A204.1 (cell line): ENCODE measurements around the gene IL7R.
"Not testable (repeated sequence)": the region's sequence is repeated elsewhere in the genome, so short reads cannot be mapped to it uniquely, and the experiment has no call there.

ENCODE experiments used
- FAIRE-seq: peaks from 2 replicates; lab custom pipeline; 2012; peaks lifted over from hg19 to GRCh38; lab: Jason Lieb, UNC

The IL7R gene

DNA sequence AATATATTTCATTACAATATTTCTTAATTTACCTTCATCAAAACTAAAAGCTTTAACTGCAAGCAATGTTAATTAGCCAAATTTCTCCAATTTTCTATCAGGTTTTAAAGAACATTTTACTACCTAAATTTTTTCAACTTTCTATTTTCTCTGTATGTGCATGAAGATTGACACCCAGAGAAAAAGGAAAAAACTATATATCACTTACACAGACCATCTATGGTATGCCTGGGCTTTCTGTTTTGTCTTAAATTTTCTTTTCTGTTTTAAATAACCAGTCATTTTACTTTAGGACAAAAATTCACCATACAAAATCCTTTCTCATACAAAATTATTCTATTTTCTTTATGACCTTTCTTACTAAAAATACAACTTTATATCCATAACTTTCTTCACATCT lies 13.8 kb upstream of the IL7R start:
- no peak for FAIRE-seq

- FAIRE-seq = not testable (repeated sequence)
Measured at GRCh38 chr5:35845508-35845907, 11.2 kb upstream of the IL7R start.

DNA sequence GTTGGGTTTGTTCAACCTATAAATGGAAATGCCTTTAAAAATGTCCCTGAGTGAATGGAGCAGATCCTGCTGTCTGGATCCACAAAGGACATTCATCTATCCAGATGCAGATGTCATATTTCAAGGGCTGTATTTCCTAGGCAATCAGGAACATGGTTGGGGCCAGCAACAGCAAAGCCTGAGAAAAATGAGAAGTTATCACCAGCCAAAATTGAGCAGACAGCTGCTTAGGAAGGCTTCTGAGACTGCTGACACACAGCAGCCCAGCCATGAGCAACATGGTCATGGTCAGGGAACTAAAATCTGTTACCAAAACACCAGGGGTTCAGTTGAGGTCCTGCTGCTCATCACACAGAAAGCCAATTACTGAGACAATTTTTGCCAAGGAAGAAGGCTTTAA lies 9.2 kb upstream of the IL7R start:
- FAIRE-seq = no peak

DNA sequence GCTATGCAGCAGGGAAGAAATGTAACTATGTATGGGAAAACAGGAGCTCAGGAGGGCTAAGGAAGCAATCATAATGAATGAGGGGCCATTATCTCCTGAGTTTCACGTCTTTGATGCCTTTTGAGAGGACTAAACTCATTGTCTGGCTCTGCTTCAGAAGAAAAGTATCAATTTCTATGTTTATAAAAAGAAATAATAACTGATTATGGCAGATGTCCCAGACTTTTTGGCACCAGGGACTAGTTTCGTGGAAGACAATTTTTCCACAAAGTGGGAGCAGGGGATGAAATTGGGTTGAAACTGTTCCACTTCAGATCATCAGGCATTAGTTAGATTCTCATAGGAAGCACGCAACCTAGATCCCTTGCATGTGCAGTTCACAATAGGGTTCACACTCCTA lies 8.7 kb upstream of the IL7R start:
- no peak for FAIRE-seq

GRCh38 chr5:35849860-35850259 lies 6.8 kb upstream of the IL7R start:
- no peak for FAIRE-seq

DNA sequence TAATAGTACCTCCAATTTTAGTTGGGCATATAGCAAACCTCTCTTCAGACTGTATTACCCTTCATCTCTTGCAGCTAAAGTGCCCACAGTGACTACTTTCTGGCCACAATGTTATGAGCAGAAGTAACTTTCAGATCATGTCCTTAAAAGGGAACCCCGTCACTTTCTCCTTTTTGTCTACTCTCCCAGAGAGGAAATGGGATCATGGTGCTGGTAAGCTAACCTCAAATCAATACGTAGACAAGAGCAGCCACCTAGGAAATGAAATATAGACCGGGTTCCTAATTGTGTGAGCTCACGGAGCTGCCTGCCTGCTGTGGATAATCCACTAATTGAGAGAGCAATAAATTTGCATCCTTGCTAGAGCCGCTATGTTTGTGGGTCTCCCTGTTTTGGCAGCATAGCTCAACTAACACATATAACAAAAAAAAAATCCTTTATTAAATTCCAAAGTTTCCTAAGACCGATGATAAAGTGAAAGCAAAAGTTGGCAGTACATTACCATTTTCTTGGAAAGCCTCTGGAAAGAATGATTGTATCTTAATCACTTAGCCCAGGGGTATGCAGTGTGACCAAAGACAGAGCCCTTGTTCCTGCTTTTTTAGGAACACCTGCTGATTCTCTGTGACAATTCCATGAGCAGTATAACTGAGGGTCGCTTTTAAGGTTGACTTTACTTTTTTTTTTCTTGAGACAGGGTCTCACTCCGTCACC lies 5.6 kb upstream of the IL7R start:
- FAIRE-seq = peak; percentile 3

DNA sequence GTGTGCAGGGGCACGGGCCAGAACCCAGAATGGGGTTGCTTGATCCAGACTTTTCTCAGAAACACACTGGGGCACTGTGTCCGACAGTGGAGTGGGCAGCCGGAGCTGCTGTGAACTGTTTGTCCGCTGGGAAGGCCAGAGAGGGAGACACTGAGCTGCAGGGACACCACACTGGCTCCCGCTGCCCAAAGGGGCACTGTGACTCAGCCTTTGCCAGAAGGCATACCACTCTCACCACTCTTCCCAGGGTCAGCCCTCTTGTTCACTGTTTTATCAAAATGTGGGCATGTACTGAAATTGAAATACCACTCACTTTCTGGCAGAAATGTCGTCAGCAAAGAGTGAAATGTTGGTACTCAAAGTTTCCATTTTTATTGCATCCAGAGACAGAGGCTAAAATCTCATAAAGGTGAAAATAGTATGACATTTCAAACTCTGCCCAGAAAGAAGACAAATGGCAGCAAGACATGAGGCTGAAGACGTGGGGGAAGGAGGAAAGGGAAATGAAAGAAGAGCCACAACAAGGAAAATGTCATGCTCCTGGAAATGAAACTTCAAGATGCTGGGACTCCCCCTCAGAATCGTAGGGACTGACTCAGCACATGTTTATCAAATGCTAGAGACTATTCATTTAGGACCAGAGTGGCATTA lies 4.5 kb upstream of the IL7R start:
- no peak for FAIRE-seq

DNA sequence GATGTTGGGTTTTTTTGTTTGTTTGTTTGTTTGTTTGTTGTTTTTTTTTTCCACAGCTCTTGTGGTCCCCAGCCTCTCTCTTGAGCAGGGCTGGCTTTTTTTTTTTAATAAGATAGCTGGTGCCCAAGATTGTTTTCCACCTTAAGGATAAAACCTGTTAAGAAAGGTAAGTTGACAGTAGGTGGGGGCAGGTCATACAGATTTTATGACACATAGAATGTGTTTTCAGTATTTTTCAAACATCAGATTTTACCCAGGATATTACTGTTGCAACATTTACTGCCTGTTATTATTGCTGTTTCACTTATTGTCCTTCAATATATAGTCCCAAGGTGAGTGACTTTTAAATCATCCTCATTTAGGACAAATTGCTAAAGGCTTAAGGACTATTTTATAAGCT lies 3.9 kb upstream of the IL7R start:
- FAIRE-seq = no peak

DNA sequence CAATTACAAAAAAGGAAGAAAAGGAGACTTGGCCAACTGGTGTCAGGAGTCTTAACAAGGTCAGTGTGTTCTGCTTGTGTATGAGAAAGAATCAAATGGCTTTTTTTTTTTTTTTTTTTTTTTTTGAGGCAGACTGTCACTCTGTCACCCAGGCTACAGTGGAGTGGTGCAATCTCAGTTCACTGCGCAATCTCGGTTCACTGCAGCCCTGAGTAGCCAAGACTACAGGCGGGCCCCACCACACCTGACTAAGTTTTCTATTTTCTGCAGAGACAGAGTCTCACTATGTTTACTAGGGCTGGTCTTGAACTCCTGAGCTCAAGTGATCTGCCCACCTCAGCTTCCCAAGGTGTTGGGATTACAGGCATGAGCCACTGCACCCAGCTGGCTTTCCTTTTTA lies 3.1 kb upstream of the IL7R start:
- no peak for FAIRE-seq

GRCh38 chr5:35854248-35854647 lies 2.4 kb upstream of the IL7R start:
- FAIRE-seq = no peak

DNA sequence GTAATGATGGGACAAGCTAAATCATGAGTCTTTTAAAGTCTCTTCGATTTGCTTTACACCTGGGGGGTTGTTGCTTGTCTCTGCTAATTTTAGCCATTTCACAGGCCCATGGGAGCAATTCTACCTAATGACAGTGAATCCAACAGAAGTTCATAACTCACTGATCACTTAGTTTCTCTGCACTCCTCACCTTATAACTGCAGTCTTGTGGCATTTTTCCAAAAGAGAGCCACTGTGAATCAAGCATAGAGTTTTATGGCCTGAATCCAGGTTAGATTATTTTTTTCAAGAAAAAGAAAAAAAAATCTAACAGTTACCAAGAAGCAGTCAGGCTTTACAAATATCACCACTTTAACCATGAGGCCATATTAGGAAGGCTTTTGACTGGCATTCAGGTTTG lies 1.5 kb upstream of the IL7R start:
- no peak for FAIRE-seq

- FAIRE-seq = not testable (repeated sequence)
Measured at GRCh38 chr5:35856186-35856764, 416 bp upstream of the IL7R start.

DNA sequence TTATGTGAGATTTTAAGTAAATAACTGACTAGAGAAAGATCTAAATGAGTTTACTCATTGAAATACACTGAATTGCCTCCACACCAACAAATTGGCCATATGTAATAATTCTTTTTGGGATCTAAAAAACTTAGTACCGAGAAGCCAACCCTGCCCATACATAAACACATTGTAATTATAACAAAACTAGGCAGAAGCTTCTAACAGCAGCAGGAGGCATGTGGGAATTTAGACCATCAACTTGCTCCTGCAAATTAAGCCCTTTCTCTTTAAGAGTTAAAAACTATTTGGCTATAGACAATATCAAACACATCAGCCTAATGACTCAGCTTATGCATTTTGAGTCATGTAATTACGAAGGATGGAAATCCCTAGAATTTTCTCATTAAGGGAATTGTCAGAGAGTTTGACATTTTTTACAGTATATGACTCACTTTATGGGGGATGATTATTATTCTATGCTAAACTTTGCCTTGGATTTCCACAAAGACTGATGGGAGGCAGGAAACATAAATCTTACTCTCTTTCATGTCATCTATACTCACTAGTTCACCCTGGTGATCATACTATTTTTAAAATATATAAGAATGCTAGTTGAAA lies 1.0 kb downstream of the IL7R start:
- FAIRE-seq = no peak

- no peak for FAIRE-seq
Measured at GRCh38 chr5:35859101-35859661, 2.5 kb downstream of the IL7R start.

DNA sequence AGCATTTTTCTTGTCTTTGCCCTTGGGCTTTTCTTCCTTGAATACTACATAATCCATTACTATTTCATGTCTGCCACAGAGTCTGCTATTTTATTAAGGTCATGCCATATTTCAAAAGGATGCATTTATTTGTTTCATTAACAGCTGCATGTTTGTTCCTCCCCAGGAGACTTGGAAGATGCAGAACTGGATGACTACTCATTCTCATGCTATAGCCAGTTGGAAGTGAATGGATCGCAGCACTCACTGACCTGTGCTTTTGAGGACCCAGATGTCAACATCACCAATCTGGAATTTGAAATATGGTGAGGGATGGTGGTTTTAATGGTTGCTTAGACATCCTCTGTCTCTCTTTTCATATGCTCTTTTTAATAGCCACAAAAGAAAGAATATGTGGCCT lies 4.0 kb downstream of the IL7R start:
- no peak for FAIRE-seq

DNA sequence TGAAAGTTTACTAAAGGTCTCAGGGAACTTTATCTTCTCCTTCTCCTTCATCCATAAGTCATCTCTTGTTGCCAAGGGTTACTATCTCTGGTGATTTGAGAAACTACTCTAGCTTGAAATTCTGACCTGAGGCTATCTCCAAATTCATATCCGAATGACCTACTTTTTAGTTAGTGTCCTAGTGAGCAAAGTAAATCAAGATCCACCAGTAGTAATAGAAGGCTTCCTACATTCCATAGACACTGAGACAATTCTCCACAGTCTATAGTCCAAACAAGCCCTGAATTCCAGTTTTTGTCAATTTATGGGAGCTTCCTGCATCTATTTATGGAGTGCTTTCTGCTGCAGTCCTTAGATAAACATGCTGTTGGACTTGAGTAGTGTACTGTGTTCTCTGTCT lies 5.0 kb downstream of the IL7R start:
- no peak for FAIRE-seq

- FAIRE-seq = no peak
Measured at GRCh38 chr5:35862126-35862525, 5.4 kb downstream of the IL7R start.

- no peak for FAIRE-seq
Measured at GRCh38 chr5:35863159-35863558, 6.5 kb downstream of the IL7R start.

GRCh38 chr5:35867998-35868397 lies 11.3 kb downstream of the IL7R start:
- FAIRE-seq = no peak

DNA sequence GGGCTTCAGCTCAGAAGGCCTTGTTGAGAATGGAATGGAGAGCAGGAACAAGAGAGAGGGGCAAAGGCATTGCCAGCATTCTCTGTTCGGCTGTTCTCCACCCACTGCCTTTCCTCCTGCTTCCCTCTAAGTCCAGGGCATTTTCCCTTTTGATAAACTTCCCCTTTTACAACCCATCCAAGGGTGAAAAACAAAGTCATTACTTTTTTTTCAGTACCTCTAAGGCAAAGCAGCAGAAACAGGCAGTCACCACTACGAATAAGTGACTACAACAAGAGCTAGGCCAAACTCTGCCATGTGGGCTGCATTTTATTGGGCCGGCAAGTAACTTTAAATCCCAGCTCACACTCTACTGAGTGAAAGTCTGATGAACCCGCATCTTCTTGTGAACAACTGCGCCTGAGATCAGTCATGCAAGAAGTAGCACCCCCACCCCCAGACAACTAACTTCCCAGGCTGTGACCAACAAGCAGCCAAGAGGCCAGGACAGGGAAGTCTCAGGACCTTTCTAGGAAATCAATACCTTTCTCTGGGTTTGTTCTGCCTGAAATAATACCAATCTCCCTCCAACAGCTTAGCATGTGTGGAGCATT lies 13.1 kb downstream of the IL7R start:
- FAIRE-seq = no peak

- no peak for FAIRE-seq
Measured at GRCh38 chr5:35870605-35871004, 13.9 kb downstream of the IL7R start.

GRCh38 chr5:35876454-35876853 lies 19.8 kb downstream of the IL7R start:
- no peak for FAIRE-seq

DNA sequence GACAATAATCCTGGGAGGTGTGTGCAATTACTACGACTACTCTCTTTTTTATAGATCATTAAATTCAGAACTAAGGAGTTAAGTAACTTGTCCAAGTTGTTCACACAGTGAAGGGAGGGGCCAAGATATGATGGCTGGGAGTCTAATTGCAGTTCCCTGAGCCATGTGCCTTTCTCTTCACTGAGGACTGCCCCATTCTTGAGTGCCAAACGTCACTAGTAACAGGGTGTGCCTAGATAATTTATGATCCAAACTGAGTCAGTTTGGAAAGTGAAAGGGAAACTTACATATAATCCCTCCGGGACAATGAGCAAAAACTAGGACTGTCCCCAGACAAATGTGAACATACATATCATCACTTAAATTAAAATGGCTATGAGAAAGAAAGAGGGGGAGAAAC lies 20.2 kb downstream of the IL7R start:
- no peak for FAIRE-seq
